ENCODE results near the gene DPYSL3. TPM values are rescaled to one million over a fixed set of nuclear protein-coding genes. Genes with fewer than 3 reads are reported as not detected.

DPYSL3 gene
- total and polyA plus RNA-seq, 4 donors = 0.35 to 3.6 (median 1.7) TPM

GRCh38 chr5:147408980-147409379, 100.9 kb downstream of the DPYSL3 start:
- 88% methylated on average over 2 of the region's 2 CpGs for WGBS
- TF ChIP-seq, protein P1, sequence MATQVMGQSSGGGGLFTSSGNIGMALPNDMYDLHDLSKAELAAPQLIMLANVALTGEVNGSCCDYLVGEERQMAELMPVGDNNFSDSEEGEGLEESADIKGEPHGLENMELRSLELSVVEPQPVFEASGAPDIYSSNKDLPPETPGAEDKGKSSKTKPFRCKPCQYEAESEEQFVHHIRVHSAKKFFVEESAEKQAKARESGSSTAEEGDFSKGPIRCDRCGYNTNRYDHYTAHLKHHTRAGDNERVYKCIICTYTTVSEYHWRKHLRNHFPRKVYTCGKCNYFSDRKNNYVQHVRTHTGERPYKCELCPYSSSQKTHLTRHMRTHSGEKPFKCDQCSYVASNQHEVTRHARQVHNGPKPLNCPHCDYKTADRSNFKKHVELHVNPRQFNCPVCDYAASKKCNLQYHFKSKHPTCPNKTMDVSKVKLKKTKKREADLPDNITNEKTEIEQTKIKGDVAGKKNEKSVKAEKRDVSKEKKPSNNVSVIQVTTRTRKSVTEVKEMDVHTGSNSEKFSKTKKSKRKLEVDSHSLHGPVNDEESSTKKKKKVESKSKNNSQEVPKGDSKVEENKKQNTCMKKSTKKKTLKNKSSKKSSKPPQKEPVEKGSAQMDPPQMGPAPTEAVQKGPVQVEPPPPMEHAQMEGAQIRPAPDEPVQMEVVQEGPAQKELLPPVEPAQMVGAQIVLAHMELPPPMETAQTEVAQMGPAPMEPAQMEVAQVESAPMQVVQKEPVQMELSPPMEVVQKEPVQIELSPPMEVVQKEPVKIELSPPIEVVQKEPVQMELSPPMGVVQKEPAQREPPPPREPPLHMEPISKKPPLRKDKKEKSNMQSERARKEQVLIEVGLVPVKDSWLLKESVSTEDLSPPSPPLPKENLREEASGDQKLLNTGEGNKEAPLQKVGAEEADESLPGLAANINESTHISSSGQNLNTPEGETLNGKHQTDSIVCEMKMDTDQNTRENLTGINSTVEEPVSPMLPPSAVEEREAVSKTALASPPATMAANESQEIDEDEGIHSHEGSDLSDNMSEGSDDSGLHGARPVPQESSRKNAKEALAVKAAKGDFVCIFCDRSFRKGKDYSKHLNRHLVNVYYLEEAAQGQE (IDR thresholded peaks at IDR 0.05) = no peak
- TF ChIP-seq FOXA2 (IDR thresholded peaks at IDR 0.05) (no peak), CTCF (IDR thresholded peaks at IDR 0.05; ENCODE audit: low read depth, low read length, missing input control) (no peak), HNF4G (IDR thresholded peaks at IDR 0.05) (no peak), EGR1 (IDR thresholded peaks at IDR 0.05; ENCODE audit: low read depth in 2 of 2) (no peak), SP1 (IDR thresholded peaks at IDR 0.05) (no peak)
- TF ChIP-seq, protein P2, sequence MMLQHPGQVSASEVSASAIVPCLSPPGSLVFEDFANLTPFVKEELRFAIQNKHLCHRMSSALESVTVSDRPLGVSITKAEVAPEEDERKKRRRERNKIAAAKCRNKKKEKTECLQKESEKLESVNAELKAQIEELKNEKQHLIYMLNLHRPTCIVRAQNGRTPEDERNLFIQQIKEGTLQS (IDR thresholded peaks at IDR 0.05) = no peak
- H3K4me3 ChIP-seq (ENCODE audit: low read depth in 1 of 3, low read length in 3 of 3) = no peak overlapping the region
- H3K9ac ChIP-seq (ENCODE audit: low read depth in 1 of 2, low read length in 2 of 2) = no peak overlapping the region
- no peaks in the 10 kb centered on the region for H3K9me3 ChIP-seq (ENCODE audit: control insufficient read depth in 4 of 4, low read length in 3 of 4)
- H3K36me3 ChIP-seq (ENCODE audit: control insufficient read depth in 4 of 4, insufficient read depth in 3 of 4, low read depth in 1 of 4, low read length in 3 of 4) = no peaks in the 10 kb centered on the region
- no peaks in the 10 kb centered on the region for H3K27me3 ChIP-seq (ENCODE audit: control insufficient read depth in 4 of 4, insufficient read depth in 4 of 4, low read length in 3 of 4)
- no peak overlapping the region for H3K27ac ChIP-seq (ENCODE audit: low read depth in 1 of 2, low read length in 2 of 2)
- no peaks in the 10 kb centered on the region for H3K4me1 ChIP-seq (ENCODE audit: control insufficient read depth in 4 of 4, insufficient read depth in 4 of 4, low read length in 3 of 4)
- DNase-seq (ENCODE audit: low spot score) = no peak

- H3K36me3 ChIP-seq (ENCODE audit: control insufficient read depth in 4 of 4, insufficient read depth in 3 of 4, low read depth in 1 of 4, low read length in 3 of 4) = no peaks in the 10 kb centered on the region
- 72% methylated on average over 8 of the region's 8 CpGs for WGBS
- no peaks in the 10 kb centered on the region for H3K27me3 ChIP-seq (ENCODE audit: control insufficient read depth in 4 of 4, insufficient read depth in 4 of 4, low read length in 3 of 4)
- no peaks in the 10 kb centered on the region for H3K4me1 ChIP-seq (ENCODE audit: control insufficient read depth in 4 of 4, insufficient read depth in 4 of 4, low read length in 3 of 4)
- no peak for DNase-seq (ENCODE audit: low spot score)
- H3K4me3 ChIP-seq (ENCODE audit: low read depth in 1 of 3, low read length in 3 of 3) = no peak overlapping the region
- no peak overlapping the region for H3K9ac ChIP-seq (ENCODE audit: low read depth in 1 of 2, low read length in 2 of 2)
- TF ChIP-seq JUND (IDR thresholded peaks at IDR 0.05) = no peak
- H3K27ac ChIP-seq (ENCODE audit: low read depth in 1 of 2, low read length in 2 of 2) = no peak overlapping the region
- no peaks in the 10 kb centered on the region for H3K9me3 ChIP-seq (ENCODE audit: control insufficient read depth in 4 of 4, low read length in 3 of 4)
Measured at GRCh38 chr5:147407094-147407681, 102.7 kb downstream of the DPYSL3 start.

- Histone ChIP-seq H3K36me3 (ENCODE audit: control insufficient read depth in 4 of 4, insufficient read depth in 3 of 4, low read depth in 1 of 4, low read length in 3 of 4) (no peaks in the 10 kb centered on the region), H3K27me3 (ENCODE audit: control insufficient read depth in 4 of 4, insufficient read depth in 4 of 4, low read length in 3 of 4) (no peaks in the 10 kb centered on the region), H3K4me1 (ENCODE audit: control insufficient read depth in 4 of 4, insufficient read depth in 4 of 4, low read length in 3 of 4) (no peaks in the 10 kb centered on the region), H3K9me3 (ENCODE audit: control insufficient read depth in 4 of 4, low read length in 3 of 4) (no peaks in the 10 kb centered on the region), H3K9ac (ENCODE audit: low read depth in 1 of 2, low read length in 2 of 2) (no peak overlapping the region), H3K4me3 (ENCODE audit: low read depth in 1 of 3, low read length in 3 of 3) (no peak overlapping the region), H3K27ac (ENCODE audit: low read depth in 1 of 2, low read length in 2 of 2) (no peak overlapping the region)
- DNase-seq (ENCODE audit: low spot score) = no peak
- WGBS = 87% methylated on average over 1 of the region's 1 CpG
- TF ChIP-seq SP1 (IDR thresholded peaks at IDR 0.05) (no peak), NR2F2 (IDR thresholded peaks at IDR 0.05) (no peak)
- TF ChIP-seq, protein P1 (IDR thresholded peaks at IDR 0.05) = no peak
Measured at GRCh38 chr5:147406636-147407035, 103.2 kb downstream of the DPYSL3 start.

Measured in liver (tissue), 9 donors.